MM.1S (cell line): ENCODE measurements around the gene TRIM52.
"Not testable (repeated sequence)": the region's sequence is repeated elsewhere in the genome, so short reads cannot be mapped to it uniquely, and the experiment has no call there.

Source experiments
- DNase-seq: peaks from one replicate; pipeline ENCODE4 v3.0.0-alpha.2; 2015
- H2AFZ ChIP-seq: fragments of 300-600 bp; sonication (generic); 2 replicates; pipeline ENCODE4 v1.6.0; 2016; ENCODE audit warnings: antibody characterized with exemption, low read length
- H3F3A ChIP-seq: fragments of 300-600 bp; sonication (generic); 2 replicates; pipeline ENCODE4 v1.6.1; 2016; ENCODE audit warnings: mild to moderate bottlenecking, antibody characterized with exemption, low read length, moderate library complexity, mixed read lengths; ENCODE audit not compliant: insufficient read depth
- H3K27ac ChIP-seq: fragments of 300-600 bp; sonication (generic); 2 replicates; pipeline ENCODE4 v1.5.1; 2016; ENCODE audit warnings: mild to moderate bottlenecking, low read length
- H3K27me3 ChIP-seq: fragments of 300-600 bp; sonication (generic); replicated peaks from 2 replicates; pipeline ENCODE4 v1.6.0; 2016; ENCODE audit warnings: low read length; ENCODE audit not compliant: insufficient read depth
- H3K36me3 ChIP-seq: fragments of 300-600 bp; sonication (generic); replicated peaks from 2 replicates; pipeline ENCODE4 v1.6.1; 2016; ENCODE audit warnings: mild to moderate bottlenecking, low read length, mixed read lengths; ENCODE audit not compliant: insufficient read depth
- H3K4me1 ChIP-seq: fragments of 300-600 bp; sonication (generic); 2 replicates; pipeline ENCODE4 v1.6.1; 2016; ENCODE audit warnings: low read length, mixed read lengths
- H3K4me2 ChIP-seq: fragments of 300-600 bp; sonication (generic); 2 replicates; pipeline ENCODE4 v1.6.0; 2016; ENCODE audit warnings: low read depth, low read length
- H3K4me3 ChIP-seq: fragments of 300-600 bp; sonication (generic); 2 replicates; pipeline ENCODE4 v1.5.1; 2016; ENCODE audit warnings: low read length, mixed read lengths
- H3K79me2 ChIP-seq: fragments of 300-600 bp; sonication (generic); 2 replicates; pipeline ENCODE4 v1.6.1; 2016; ENCODE audit warnings: mixed run types, low read length, mixed read lengths
- H3K9ac ChIP-seq: fragments of 300-600 bp; sonication (generic); 2 replicates; pipeline ENCODE4 v1.6.1; 2016; ENCODE audit warnings: low read length, mixed read lengths
- H3K9me2 ChIP-seq: fragments of 300-600 bp; sonication (generic); replicated peaks from 2 replicates; pipeline ENCODE4 v1.6.1; 2016; ENCODE audit warnings: mild to moderate bottlenecking, low read length, mixed read lengths; ENCODE audit not compliant: insufficient read depth
- H3K9me3 ChIP-seq: fragments of 300-600 bp; sonication (generic); replicated peaks from 2 replicates; pipeline ENCODE4 v1.6.1; 2016; ENCODE audit warnings: mild to moderate bottlenecking, low read length, mixed read lengths; ENCODE audit not compliant: insufficient read depth
- H4K20me1 ChIP-seq: fragments of 300-600 bp; sonication (generic); 2 replicates; pipeline ENCODE4 v1.6.1; 2016; ENCODE audit warnings: mild to moderate bottlenecking, low read length, moderate library complexity, mixed read lengths; ENCODE audit not compliant: insufficient read depth
- EZH2 ChIP-seq: fragments of 300-600 bp; sonication (generic); optimal IDR thresholded peaks from 2 replicates; pipeline ENCODE3; 2017; ENCODE audit warnings: low read depth, mild to moderate bottlenecking, antibody characterized with exemption, low read length, mixed read lengths
- EZH2phosphoT487 ChIP-seq: fragments of 300-600 bp; sonication (generic); IDR thresholded peaks from 2 replicates; pipeline ENCODE4 v1.6.1; 2018; ENCODE audit warnings: antibody characterized with exemption, low read length
- TF ChIP-seq, protein P1 (sequence below): fragments of 300-600 bp; sonication (generic); IDR thresholded peaks from 2 replicates; pipeline ENCODE4 v1.5.1; 2016; ENCODE audit warnings: antibody characterized with exemption, low read length, mixed read lengths

Gene TRIM52

DNA sequence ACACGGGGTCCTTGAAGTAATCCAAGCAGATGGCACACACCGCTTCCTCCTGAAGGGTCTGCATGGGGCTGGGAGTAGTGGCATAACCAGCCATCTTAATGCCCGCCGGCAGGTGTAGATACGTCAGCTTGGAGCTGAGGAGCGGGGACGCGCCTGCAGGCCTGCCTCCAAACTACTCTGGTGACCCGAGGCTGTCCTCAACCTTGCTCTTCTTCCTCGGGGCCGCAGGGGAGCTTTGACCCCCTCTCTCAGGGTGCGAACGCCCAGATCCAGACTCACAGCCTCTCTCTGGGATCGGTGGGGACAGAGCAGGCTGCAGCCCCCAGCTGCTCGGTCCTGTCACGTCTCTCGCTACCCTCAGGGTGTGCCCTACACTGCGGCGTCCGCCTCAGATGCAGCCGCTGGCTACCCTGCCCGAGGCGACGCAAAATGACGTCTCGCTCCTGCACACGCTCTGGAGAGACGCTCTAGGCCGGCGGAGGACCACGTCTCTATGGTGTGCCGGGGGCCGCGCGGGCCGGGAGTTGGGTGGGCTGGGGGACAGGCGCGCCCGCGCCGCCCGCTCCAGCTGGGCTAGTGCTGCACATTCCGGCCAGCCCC lies at the start of gene TRIM52:
Gene TRIM52 (minus strand): TSS at position 424 of the 600 bp plus-strand sequence. CDS start 330 bp downstream, at position 94.
- peak within 1 kb of the TSS; percentile 88 for H3K4me3 ChIP-seq
- H3K36me3 ChIP-seq: no peaks in the 10 kb centered on the region
- H3K27me3 ChIP-seq: no peaks in the 10 kb centered on the region
- TF ChIP-seq, protein P1, sequence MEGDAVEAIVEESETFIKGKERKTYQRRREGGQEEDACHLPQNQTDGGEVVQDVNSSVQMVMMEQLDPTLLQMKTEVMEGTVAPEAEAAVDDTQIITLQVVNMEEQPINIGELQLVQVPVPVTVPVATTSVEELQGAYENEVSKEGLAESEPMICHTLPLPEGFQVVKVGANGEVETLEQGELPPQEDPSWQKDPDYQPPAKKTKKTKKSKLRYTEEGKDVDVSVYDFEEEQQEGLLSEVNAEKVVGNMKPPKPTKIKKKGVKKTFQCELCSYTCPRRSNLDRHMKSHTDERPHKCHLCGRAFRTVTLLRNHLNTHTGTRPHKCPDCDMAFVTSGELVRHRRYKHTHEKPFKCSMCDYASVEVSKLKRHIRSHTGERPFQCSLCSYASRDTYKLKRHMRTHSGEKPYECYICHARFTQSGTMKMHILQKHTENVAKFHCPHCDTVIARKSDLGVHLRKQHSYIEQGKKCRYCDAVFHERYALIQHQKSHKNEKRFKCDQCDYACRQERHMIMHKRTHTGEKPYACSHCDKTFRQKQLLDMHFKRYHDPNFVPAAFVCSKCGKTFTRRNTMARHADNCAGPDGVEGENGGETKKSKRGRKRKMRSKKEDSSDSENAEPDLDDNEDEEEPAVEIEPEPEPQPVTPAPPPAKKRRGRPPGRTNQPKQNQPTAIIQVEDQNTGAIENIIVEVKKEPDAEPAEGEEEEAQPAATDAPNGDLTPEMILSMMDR: no peak
- no peak for TF ChIP-seq EZH2phosphoT487
- TF ChIP-seq EZH2: no peak
- no peaks in the 10 kb centered on the region for H4K20me1 ChIP-seq
- peaks cover 11% of the 10 kb centered on the region for H3F3A ChIP-seq
- H2AFZ ChIP-seq: peak within 1 kb of the TSS; percentile 96
- peak within 1 kb of the TSS; percentile 93 for H3K27ac ChIP-seq
- peak within 1 kb of the TSS; percentile 94 for H3K4me2 ChIP-seq
- no peaks in the 10 kb centered on the region for H3K9me2 ChIP-seq
- peaks cover 59% of the 10 kb centered on the region for H3K79me2 ChIP-seq
- H3K9ac ChIP-seq: peak within 1 kb of the TSS; percentile 100
- peaks cover 16% of the 10 kb centered on the region for H3K4me1 ChIP-seq
- DNase-seq: peak; percentile 96
- H3K9me3 ChIP-seq: no peaks in the 10 kb centered on the region

DNA sequence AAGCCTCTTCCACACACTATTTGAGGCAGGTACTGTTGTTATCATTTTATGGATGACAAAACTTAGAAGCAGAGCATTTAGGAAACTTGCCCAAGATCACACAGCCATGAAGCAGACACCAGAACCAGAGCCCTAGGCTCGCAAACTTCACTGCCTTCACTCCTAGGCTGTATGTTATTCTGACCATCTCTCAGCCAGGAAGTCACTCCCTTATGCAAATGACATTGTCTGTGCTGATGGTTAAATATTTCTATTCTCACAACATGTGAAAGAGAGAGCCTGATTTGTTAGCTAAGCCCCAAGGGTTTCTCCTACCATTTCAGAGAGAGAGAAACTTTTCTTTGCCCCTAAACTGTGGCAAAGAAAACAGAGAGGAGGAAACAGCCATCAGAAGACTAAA lies 26.4 kb upstream of the TRIM52 start:
- DNase-seq: peak; percentile 77
- H3F3A ChIP-seq, H3K79me2 ChIP-seq, H3K27me3 ChIP-seq, H3K4me3 ChIP-seq, H3K36me3 ChIP-seq, H3K9me3 ChIP-seq, H3K9me2 ChIP-seq, H4K20me1 ChIP-seq: not testable (repeated sequence)
- peak overlapping the region; percentile 67; the same call in 1 of the 2 replicates for H3K4me2 ChIP-seq
- H3K27ac ChIP-seq: peak overlapping the region; percentile 53; the same call in 1 of the 2 replicates
- peak overlapping the region; percentile 16; the same call in 1 of the 2 replicates for H3K9ac ChIP-seq
- H3K4me1 ChIP-seq: peaks cover 15% of the 10 kb centered on the region
- H2AFZ ChIP-seq: peak overlapping the region; percentile 43

DNA sequence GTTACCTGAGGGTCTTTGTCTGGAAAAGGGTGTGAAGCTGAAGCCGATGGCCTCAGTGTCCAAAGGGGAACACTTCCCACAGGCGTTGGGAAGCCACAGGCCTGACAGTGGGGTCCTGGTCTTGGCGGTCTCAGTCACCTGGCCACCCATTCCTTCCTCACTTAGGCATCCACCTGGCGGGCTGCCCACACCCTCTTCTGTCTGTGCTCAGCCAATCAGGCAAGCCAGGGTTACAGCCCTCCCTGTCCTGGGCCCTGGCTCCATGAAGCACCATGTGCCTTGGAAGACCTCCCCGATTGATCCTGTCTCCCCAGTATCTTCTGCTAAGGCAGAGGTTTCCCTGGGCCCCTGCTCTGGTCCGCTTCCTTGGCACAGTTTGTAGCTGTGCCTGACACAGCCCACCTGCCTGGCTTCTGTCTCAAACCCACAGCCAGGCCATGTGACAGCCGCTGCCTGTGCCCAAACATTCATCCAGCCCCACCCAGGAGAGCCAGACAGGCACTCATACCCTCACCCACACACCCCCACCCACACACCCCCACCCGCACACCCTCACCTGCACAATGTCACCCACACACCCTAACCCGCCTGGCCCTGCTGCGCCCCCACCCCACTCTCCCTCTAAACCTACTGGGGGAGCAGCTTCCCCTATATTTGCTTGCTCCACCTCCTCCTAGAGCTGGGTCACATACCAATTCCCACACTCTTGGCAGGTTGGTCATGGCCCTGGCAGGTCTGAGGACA lies 25.2 kb upstream of the TRIM52 start:
- H3K79me2 ChIP-seq, H3F3A ChIP-seq, DNase-seq: not testable (repeated sequence)

DNA sequence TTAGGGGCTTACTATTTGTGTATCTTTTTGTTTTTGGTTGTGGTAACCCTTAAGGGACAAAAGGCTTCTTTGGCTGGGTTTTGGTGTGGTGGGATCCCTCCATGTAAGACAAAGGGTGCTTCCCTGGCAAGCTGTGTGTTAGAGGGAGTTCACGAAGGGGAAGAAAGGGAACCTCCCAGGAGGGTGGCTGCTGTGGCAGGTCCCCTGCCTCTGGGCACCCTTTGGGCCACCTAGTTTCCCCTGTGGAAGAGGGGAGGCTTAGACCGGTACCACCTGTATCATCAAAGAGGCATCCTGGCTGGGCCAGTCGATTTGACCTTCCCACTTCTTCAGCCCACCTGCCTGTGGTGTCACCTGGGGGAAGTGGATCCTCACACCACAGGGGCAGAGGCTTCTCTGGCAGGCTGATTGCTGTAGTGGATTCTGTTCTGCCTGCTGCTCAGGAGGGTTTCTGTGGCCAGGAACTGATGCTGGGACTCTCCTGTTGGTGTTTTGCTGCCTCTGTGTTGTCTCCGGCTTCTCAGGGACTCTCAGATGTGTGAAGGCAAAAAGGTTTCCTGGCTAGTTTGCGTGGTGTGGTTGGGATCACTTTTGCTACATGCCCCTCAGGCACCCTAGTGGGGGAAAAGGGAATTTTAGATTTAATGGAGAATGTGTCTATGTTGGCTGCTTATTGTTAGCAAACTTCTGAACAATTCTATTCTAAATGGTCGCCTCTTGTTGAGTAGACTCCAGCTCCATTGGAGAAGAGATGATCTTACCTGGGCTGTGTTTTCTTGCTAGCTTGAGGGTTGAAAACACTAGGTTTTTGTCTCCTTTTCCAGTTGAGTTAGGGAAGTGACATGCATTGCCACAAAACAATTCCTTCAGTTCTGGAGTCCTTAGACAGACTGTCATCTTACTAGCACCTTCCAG lies 23.2 kb upstream of the TRIM52 start:
- H3K27me3 ChIP-seq: peaks cover 22% of the 10 kb centered on the region
- not testable (repeated sequence) for H3K36me3 ChIP-seq, H3K9me2 ChIP-seq, H3K79me2 ChIP-seq, H3K4me3 ChIP-seq, H4K20me1 ChIP-seq, H3K4me2 ChIP-seq, H3K9me3 ChIP-seq, H2AFZ ChIP-seq, H3F3A ChIP-seq, DNase-seq, H3K27ac ChIP-seq, H3K9ac ChIP-seq
- H3K4me1 ChIP-seq: peaks cover 15% of the 10 kb centered on the region

More for the DNA sequence above, 25.2 kb upstream of the TRIM52 start:
- H3K36me3 ChIP-seq, H4K20me1 ChIP-seq, H3K9ac ChIP-seq, H3K4me2 ChIP-seq, H3K27ac ChIP-seq, H3K4me3 ChIP-seq, H3K9me3 ChIP-seq, H2AFZ ChIP-seq, H3K9me2 ChIP-seq, H3K27me3 ChIP-seq: not testable (repeated sequence)
- H3K4me1 ChIP-seq: peaks cover 15% of the 10 kb centered on the region
